K562 (cell line): ENCODE data around the gene KRTAP5-6. TPM values are rescaled to one million over a fixed set of nuclear protein-coding genes. Genes with fewer than 3 reads are reported as not detected.

Source experiments
- CEBPB ChIP-seq: fragments of 450-650 bp; IDR thresholded peaks from 2 replicates; pipeline ENCODE4 v1.6.1; 2016; ENCODE audit warnings: missing genetic modification characterization, missing compliant biosample characterization
- ELK1 ChIP-seq: sonication (generic); formaldehyde crosslinking; IDR thresholded peaks from 2 replicates; pipeline ENCODE4 v1.8.1; 2022; ENCODE audit warnings: missing genetic modification reagents
- GTF2A2 ChIP-seq: IDR thresholded peaks from 2 replicates; pipeline ENCODE4 v1.6.1; 2016; ENCODE audit warnings: mild to moderate bottlenecking, missing genetic modification characterization, missing compliant biosample characterization
- NRF1 ChIP-seq, 2 experiments: fragments of 450-650 bp; IDR thresholded peaks in 1 of 2; conservative IDR thresholded peaks in 1 of 2; 2 replicates each; pipeline ENCODE4 v1.6.1; 2014; ENCODE audit warnings: mild to moderate bottlenecking in 2 of 2
- ZNF79 ChIP-seq: fragments of 250-450 bp; sonication (Bioruptor Pico); IDR thresholded peaks from 2 replicates; pipeline ENCODE4 v1.4.0; 2020; ENCODE audit warnings: low read depth, mild to moderate bottlenecking, moderate library complexity
- polyA plus RNA-seq, 8 experiments: library from polyadenylated mRNA; depleted of rRNA in 4 of 8; stranded (reverse) in 5 of 8; unstranded in 3 of 8; fragments of >200 nt; fragmentation: Nextera tagmentation in 2 of 8; fragmentation: Illumina TruSeq in 1 of 8; extraction: Ambion mirVana in 2 of 8; extraction: Trizol in 1 of 8; gene quantifications; 2 replicates each; pipeline versions ENCODE4 v1.2.1 to v1.2.3, GENCODE V29; 2011 to 2014; ENCODE audit warnings: inconsistent platforms in 1 of 8, missing spikeins in 1 of 8
- total RNA-seq, 7 experiments: library from RNA; depleted of rRNA in 6 of 7; stranded (reverse); fragments of >200 nt in 6 of 7; fragmentation: Illumina TruSeq in 2 of 7; extraction: Trizol in 2 of 7; gene quantifications; 2 replicates each; pipeline versions ENCODE4 v1.2.1 to v1.2.3, GENCODE V29; 2011 to 2021; ENCODE audit warnings: low replicate concordance in 1 of 7
- TF ChIP-seq, protein P1 (sequence below), 2 experiments: fragments of 450-650 bp; formaldehyde crosslinking in 1 of 2; IDR thresholded peaks; 2 replicates each; pipeline versions ENCODE4 v1.4.0 to v1.6.1; 2014 to 2020; ENCODE audit warnings: mild to moderate bottlenecking in 2 of 2, borderline replicate concordance in 1 of 2, low read depth in 1 of 2

The KRTAP5-6 gene
- total and polyA plus RNA-seq, 9 of the 15 experiments (the other 6 are each of a cell fraction or from before 2014, with no cell fraction given): not detected

DNA sequence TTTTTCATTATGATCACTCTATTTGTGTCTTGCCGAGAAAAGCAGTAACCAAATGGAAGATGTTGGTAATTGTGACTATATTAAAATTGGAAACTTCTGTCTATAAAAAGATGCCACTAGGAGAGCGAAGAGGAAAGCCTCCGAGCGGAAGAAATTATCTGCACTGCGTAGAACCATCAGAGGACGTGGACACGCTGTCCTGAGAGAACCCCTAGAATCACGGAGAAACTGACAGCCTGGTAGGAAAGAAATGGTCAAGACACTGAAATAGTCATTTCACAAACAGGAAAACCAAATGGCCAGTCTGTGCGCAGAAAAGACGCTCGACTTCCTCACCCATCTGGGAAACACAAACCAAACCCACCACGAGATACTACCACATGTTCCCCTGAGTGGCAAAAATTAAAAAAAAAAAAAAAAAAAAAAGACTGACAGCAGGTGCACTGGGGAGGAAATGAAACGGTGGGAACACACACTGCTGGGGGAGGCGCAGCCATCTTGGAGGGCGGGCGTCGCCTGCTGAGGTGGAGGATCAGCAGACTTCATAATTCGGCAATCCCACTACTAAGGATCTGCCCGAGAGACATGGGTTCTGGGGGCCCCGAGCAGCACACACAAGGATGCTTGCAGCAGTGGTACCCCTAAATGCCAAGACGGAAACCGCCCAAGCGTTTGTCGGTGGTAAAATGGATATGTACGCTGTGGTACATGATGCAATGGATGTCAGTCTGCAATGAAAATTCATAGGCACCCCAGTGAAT is 32.1 kb downstream of the KRTAP5-6 start (continued):
- TF ChIP-seq CEBPB (peak; percentile 60), ELK1 (CRISPR knock-in tag) (no peak), GTF2A2 (tag) (no peak), NRF1 (conservative IDR thresholded peaks at IDR 0.05 in 1 of 2, IDR thresholded peaks at IDR 0.05 in 1 of 2) (no peak), ZNF79 (CRISPR knock-in tag) (no peak)
- TF ChIP-seq, protein P1, sequence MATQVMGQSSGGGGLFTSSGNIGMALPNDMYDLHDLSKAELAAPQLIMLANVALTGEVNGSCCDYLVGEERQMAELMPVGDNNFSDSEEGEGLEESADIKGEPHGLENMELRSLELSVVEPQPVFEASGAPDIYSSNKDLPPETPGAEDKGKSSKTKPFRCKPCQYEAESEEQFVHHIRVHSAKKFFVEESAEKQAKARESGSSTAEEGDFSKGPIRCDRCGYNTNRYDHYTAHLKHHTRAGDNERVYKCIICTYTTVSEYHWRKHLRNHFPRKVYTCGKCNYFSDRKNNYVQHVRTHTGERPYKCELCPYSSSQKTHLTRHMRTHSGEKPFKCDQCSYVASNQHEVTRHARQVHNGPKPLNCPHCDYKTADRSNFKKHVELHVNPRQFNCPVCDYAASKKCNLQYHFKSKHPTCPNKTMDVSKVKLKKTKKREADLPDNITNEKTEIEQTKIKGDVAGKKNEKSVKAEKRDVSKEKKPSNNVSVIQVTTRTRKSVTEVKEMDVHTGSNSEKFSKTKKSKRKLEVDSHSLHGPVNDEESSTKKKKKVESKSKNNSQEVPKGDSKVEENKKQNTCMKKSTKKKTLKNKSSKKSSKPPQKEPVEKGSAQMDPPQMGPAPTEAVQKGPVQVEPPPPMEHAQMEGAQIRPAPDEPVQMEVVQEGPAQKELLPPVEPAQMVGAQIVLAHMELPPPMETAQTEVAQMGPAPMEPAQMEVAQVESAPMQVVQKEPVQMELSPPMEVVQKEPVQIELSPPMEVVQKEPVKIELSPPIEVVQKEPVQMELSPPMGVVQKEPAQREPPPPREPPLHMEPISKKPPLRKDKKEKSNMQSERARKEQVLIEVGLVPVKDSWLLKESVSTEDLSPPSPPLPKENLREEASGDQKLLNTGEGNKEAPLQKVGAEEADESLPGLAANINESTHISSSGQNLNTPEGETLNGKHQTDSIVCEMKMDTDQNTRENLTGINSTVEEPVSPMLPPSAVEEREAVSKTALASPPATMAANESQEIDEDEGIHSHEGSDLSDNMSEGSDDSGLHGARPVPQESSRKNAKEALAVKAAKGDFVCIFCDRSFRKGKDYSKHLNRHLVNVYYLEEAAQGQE (IDR thresholded peaks at IDR 0.05; ENCODE audit: borderline replicate concordance): no peak
- TF ChIP-seq, protein P1 (CRISPR knock-in tag; IDR thresholded peaks at IDR 0.05; ENCODE audit: low read depth): no peak
